Ureter (tissue), 1 donor: ENCODE data around the gene C2. TPM values are rescaled to one million over a fixed set of nuclear protein-coding genes. Genes with fewer than 3 reads are reported as not detected.
"Not testable (repeated sequence)": the region's sequence is repeated elsewhere in the genome, so short reads cannot be mapped to it uniquely, and the experiment has no call there.

Experiments
- DNase-seq: peaks from one replicate; pipeline ENCODE4 v3.0.0-alpha.2; 2020; ENCODE audit warnings: low spot score
- total RNA-seq: library from RNA; stranded (reverse); gene quantifications from one replicate; pipeline ENCODE4 v1.2.4, GENCODE V29; 2023
- donor health status: DM: yes; HTN: yes; CAD: no.

The C2 gene
- total RNA-seq, 1 donor from 2014 or later = 17.1 TPM

DNA sequence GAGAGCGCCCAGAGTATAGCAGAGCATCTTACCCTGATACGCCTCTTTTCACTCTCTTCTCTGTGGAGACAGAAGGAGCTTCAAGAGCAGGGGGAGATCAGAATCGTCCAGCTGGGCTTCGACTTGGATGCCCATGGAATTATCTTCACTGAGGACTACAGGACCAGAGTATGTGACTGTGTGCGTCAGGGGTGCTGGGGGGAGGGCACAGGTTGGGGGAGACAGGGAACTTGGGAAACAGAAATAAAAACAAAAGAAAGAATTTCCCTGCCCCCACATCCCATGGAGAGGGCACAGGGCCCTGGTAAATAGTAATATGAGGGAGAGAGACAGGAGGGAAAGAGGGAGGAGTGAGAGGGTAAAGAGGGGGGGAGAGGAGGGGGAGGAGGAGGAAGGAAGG lies 51.3 kb downstream of the C2 start:
- peak; percentile 15 for DNase-seq

DNA sequence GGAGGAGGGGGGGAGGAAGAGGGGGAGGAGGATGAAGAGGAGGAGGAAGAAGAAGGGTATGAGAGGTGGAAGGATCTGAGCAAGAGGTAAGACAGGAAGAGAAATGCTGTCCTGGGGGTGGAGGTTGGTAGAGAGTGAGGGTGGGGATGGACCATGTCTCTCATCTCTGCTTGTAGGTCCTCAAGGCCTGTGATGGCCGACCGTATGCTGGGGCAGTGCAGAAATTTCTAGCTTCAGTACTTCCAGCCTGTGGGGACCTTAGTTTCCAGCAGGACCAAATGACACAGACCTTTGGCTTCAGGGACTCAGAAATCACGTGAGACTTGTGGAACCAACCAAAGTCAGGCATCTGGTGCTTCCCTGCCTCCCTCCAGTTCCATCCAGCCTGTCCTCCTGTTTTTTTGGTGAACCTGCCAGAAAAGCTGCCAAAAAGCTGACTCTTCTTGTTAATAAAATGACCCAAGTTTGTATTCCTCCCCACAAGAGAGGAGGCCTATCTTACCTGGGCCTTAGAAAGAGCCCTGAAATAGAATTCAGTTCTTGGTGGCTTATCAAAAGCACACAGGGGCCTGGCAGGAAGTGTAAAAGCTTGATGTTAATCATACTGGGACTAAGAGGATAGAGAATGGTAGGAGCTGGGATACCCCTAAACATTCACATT lies 51.9 kb downstream of the C2 start:
- DNase-seq = peak; percentile 22

- DNase-seq = peak; percentile 38
Observed at GRCh38 chr6:31980195-31980876, 52.8 kb downstream of the C2 start.

DNA sequence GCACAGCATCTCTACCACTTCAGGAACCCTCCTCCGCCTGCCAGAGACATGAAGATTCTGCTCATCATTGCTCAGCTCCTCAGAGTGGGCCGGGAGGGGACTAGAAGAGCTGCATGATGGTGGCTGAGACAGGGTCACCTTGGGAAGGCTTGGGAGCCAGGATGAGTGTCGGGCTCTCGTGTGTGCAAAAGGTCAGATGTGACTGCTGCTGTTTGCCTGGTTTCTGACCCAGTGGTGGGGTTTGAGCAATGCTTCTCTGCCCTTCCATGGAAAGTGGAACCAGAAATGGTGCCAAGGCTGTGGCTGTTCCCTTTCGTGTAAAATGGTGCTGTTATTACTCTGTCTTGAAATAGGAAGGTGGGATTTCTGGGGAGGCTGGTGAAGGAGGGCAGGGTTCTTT lies 53.5 kb downstream of the C2 start:
- not testable (repeated sequence) for DNase-seq

- not testable (repeated sequence) for DNase-seq
Observed at GRCh38 chr6:31981744-31982143, 54.2 kb downstream of the C2 start, which contains the start of gene C4A. C4A (plus strand) TSS chr6:31982057; CDS start chr6:31982108, 51 bp downstream.

GRCh38 chr6:31989363-31989762 lies 61.8 kb downstream of the C2 start:
- DNase-seq = not testable (repeated sequence)

GRCh38 chr6:31994421-31994820 lies 66.9 kb downstream of the C2 start:
- DNase-seq = not testable (repeated sequence)

Other genes with a start within 250 kb of the C2 start
- 3.0 TPM for gene LY6G5C, start 246.7 kb upstream of the C2 start, total RNA-seq
- 44.5 TPM for gene ABHD16A, start 224.4 kb upstream of the C2 start, total RNA-seq
- gene LY6G6F, start 220.9 kb upstream of the C2 start, total RNA-seq = not detected
- gene LY6G6D, start 212.4 kb upstream of the C2 start, total RNA-seq = not detected
- gene LY6G6C, start 206.0 kb upstream of the C2 start, total RNA-seq = not detected
- gene MPIG6B, start 204.3 kb upstream of the C2 start, total RNA-seq = 0.26 TPM
- gene DDAH2, start 198.4 kb upstream of the C2 start, total RNA-seq = 33.3 TPM
- gene CLIC1, start 191.2 kb upstream of the C2 start, total RNA-seq = 276 TPM
- 27.8 TPM for gene MSH5, start 187.7 kb upstream of the C2 start, total RNA-seq
- gene SAPCD1, start 165.1 kb upstream of the C2 start, total RNA-seq = 2.8 TPM
- gene VWA7, start 150.4 kb upstream of the C2 start, total RNA-seq = 5.5 TPM
- gene VARS1, start 132.0 kb upstream of the C2 start, total RNA-seq = 105 TPM
- gene LSM2, start 120.8 kb upstream of the C2 start, total RNA-seq = 35.6 TPM
- gene HSPA1L, start 112.4 kb upstream of the C2 start, total RNA-seq = 1.7 TPM
- gene HSPA1A, start 112.2 kb upstream of the C2 start, total RNA-seq = 191 TPM
- gene HSPA1B, start 100.0 kb upstream of the C2 start, total RNA-seq = 163 TPM
- 29.2 TPM for gene NEU1, start 64.9 kb upstream of the C2 start, total RNA-seq
- gene SLC44A4, start 48.7 kb upstream of the C2 start, total RNA-seq = 79.8 TPM
- 53.4 TPM for gene EHMT2, start 30.0 kb upstream of the C2 start, total RNA-seq
- gene ZBTB12, start 25.6 kb upstream of the C2 start, total RNA-seq = 6.4 TPM
- 41.4 TPM for gene CFB, start 18.4 kb downstream of the C2 start, total RNA-seq
- 59.6 TPM for gene NELFE, start 31.3 kb downstream of the C2 start, total RNA-seq
- gene SKIC2, start 31.5 kb downstream of the C2 start, total RNA-seq = 73.7 TPM
- 29.3 TPM for gene DXO, start 44.4 kb downstream of the C2 start, total RNA-seq
- gene C4A, start 54.3 kb downstream of the C2 start, total RNA-seq = 71.1 TPM
- gene C4B, start 87.1 kb downstream of the C2 start, total RNA-seq = 152 TPM
- gene CYP21A2, start 110.7 kb downstream of the C2 start, total RNA-seq = 3.8 TPM
- gene TNXB, start 181.6 kb downstream of the C2 start, total RNA-seq = 121 TPM
- gene ATF6B, start 200.5 kb downstream of the C2 start, total RNA-seq = 121 TPM
- 2.9 TPM for gene FKBPL, start 202.6 kb downstream of the C2 start, total RNA-seq
- 2.8 TPM for gene PRRT1, start 224.2 kb downstream of the C2 start, total RNA-seq
- 19.0 TPM for gene PPT2, start 226.4 kb downstream of the C2 start, total RNA-seq
- gene EGFL8, start 236.9 kb downstream of the C2 start, total RNA-seq = 26.3 TPM
- 65.0 TPM for gene AGPAT1, start 248.4 kb downstream of the C2 start, total RNA-seq